ENCODE measurements around the gene BTBD16.

The BTBD16 gene

GRCh38 chr10:122248356-122249302 is 22.5 kb upstream of the BTBD16 start:
- no peak for DNase-seq

GRCh38 chr10:122249303-122249850 is 21.7 kb upstream of the BTBD16 start:
- no peak for DNase-seq

DNA sequence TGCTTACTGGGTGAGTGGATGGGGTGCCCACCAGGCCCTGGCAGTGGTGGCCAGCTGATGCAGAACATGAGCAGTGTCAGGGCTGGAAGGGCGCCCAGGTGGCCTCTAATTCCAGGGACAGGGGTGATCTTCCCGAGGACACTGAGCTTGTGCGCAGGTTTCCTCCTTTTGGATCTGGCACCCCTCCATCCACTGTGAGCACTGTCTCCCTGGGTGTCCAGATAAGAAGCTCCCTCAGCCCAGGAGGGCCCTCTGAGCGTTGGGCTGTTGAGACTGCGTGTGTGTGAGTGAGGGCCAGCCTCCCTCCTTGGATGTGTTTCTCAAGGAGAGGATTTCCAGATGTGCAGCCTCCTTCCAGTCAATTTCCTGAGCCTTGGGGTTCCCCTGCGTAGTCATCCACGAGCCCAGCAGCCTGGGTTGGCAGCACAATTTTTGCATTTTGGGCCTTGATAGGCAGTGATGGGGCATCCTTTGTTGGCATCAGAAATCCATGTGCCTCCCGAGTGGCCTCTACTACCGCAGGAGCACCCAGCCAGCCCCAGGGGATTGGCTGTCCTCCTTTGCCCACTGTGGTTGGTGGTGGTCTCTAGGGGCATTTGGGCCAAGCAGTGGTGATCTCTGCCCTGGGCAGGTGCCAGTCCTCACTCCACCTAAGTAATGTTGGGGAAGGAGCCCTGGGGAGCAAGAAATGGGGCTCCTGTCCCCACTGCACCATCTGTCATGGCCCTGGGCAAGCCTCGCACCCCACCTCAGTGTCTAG is 20.9 kb upstream of the BTBD16 start:
- no peak for DNase-seq

DNA sequence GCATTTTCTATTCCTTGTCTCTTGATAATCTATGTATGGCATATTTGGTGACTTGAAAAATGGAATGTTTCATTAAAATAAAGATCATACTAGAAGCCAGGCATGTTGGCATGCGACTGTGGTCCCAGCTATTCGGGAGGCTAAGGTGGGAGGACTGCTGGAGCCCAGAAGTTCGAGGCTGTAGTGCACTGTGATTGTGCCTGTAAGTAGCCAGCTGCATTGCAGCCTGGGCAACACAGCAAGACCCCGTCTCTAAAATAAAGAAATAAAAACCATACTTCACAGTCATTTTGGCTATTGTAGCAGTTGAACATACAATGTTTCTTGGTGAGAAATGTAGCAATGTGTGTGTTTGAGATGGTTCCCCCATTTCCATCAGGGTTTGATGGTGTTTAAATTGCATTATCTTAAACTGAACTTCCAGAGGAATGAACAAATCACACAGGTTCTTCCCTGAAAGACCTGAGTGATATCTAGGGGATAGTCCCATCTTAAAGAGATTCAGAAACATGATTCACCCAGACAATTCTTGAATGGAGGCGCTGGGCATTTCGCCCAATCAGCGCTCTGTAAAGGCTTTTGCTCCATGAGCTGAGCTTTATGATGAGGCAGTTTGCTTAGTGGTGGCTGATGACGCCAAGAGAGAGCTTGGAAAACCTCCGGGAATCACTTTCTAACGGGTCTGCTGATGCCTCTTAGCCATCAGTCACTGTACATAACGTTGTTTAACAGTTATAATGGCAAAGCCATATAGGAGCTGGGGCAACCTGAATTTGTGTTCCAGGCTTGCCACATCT is 19.4 kb upstream of the BTBD16 start:
- DNase-seq: no peak

- no peak for DNase-seq
Observed at GRCh38 chr10:122252805-122253204, 18.3 kb upstream of the BTBD16 start.

DNA sequence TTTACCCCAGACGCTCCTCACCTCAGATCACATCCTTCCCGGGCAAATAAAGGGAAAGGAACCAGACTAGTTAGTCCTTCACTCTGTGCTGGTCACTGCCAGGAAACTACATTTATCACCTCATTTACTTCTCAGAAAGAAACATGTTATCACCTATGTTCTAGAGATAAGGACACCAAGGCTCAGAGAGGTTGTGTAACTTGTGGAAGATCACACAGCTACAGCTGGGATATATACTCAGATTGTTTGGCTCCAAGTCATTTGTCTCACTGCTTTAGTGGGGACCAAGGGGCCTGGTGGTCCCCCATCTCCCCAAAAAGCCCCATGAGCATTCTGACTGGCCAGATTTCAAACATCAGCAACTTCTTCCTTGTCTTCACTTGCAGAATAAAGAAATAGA is 17.5 kb upstream of the BTBD16 start:
- DNase-seq: no peak

DNA sequence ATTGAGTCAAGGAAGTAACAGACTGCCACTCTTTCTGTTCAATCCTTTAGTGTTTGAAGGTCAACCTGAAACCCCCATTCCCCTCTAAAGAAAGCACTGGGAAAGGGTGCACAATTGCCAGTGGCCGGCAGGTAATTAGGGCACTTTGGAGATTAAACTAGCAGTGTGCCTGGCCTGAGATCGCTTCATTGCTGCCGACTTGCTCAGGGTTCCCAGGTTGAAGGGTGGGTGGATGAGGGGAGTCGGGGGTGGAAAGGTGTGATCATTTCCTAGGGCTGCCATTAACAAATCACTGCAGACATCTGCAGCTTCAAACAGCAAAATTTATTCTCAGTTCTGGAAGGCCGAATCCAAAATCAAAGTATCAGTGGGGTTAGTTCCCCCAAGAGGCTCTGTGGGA is 16.3 kb upstream of the BTBD16 start:
- DNase-seq: no peak

DNA sequence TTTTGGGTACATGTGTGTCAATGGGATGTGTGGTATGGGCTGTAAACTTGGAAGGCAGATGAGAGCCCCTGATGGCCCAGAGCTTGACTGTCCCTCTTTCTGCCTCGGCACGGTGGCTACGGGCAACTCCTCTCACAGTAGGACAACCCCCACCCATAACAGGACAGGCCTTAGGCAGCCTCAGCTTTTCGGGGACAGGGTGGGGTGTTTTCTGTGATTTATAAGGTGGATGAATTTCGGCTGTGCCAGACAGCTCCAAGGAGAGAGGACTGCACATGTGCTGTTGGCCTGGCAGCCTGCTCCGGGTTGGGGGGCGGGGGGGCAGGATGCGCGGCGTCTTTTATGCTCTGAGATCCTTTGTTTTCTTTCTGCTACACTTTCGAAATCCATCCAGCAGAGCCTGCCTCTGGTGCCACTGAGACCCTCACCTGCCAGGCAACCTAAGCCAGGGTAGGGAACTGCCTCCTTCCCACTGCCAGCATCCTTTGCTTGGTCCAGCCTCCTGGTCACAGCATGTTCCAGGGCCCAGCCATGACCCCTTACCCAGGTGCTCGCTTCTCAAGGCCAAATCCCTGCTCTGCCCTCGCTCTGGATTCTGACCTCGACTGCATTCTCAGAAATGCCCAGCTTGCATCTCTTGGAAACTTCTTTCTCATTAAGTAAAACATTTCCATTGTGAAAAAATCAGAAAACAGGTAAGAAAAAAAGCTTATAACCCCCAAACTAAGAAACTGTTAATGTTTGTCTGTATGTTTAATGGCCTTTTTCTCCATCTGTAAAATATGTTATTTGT is 15.4 kb upstream of the BTBD16 start:
- no peak for DNase-seq

GRCh38 chr10:122257041-122257440 is 14.1 kb upstream of the BTBD16 start:
- DNase-seq: no peak

GRCh38 chr10:122258136-122259074 is 12.7 kb upstream of the BTBD16 start:
- DNase-seq: no peak

DNA sequence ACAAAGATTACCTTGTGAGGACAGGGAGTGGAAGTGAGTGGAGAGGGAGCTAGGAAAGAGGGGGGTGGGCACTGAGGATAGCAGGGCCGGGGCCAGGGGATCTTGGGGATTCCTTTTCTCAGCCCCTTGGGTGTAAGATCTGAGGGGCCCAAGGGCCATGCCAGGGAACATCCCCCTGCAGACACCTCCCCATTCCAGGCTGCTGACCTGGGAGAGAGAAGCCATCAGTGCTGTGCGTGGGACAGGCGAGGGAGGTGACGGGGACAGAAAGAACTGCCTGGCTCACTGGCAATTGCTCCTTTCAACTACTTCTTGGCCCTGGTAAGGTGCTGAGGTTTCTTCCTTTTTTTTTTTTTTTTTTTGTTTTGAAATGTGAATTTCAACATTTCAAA is 12.0 kb upstream of the BTBD16 start:
- no peak for DNase-seq

- DNase-seq: no peak
Observed at GRCh38 chr10:122261584-122261983, 9.5 kb upstream of the BTBD16 start.

DNA sequence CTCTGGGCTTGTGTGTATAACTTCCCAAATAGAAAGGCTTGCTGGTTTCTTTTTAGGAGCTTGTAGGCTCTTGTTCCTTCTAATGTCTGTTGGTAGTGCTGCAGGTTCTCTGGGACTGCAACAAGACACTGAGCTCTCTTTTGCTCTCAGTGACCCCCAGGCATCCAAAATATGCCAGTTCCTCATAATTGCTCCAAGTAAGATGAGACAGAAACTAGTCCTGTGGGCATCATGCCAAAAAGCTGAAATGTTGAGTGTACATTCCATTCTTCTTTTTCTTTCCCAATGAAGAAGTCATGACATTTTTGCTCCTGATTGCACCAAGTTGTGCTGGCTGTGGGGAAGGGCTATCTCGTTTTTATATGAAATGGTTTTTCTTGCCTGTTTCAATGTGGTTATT is 7.1 kb upstream of the BTBD16 start:
- no peak for DNase-seq

DNA sequence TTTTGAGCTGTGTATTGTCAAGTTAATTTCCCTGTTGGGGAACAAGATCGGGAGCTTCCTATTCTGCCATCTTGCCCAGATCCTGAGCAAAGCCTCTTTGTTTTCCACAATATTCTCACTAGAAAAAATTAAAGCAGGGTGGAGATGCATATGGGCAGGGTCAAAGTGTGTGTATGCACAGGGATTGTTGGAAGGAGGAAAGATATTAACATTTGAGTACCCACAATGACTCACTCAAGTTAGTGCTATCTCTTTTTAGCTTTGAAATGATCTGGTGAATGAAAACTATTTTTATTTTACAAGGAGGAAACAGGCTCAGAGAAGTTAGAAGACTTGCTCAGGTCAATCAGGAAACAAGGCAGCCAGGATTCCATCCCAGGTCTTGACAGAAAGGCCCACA is 6.7 kb upstream of the BTBD16 start:
- no peak for DNase-seq

- no peak for DNase-seq
Observed at GRCh38 chr10:122264931-122265330, 6.2 kb upstream of the BTBD16 start.

- no peak for DNase-seq
Observed at GRCh38 chr10:122265896-122266295, 5.2 kb upstream of the BTBD16 start.

DNA sequence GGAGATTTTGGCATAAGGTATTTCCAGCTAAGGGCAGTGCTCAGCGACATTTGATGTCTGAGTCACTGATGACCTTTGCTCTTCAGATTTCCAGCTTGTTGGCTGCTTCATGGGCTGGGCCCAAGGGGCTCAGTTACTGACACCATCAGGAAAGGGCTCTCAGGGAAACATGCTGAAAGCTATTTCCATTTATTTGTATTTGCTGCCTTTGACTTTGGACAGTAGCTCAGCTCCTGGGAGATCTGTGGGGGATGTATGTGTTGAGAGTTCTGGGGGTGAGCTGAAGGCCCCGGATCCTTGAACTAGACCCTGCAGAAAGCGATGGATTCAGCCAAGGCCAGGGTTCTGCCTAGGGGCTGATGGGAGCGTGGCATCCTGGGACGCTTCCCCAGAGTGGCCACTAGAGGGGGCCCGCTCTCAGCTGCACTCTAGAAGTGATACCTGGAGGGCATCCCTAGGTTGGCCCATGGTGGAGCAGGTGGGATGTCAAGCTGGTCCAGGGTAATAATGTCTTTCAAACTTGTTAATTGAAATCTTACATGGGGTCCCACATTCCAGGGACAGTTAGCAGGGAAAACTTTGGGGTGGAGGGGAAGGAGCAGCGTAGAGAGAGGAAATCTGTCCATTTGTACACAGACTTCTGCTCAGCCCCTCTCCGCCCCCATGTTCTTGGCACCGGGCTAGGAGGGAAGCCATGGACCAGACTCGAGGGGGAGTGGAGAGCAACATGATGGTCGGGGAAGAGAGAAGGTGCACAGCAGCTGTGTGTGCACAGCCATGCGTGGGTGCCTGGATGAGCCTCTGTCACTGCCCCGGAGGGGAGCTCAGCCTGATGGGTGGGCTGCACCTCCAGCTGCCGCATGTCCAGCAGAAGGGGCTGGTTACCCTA is 3.0 kb upstream of the BTBD16 start:
- no peak for DNase-seq

- no peak for DNase-seq
Observed at GRCh38 chr10:122269059-122269687, 1.9 kb upstream of the BTBD16 start.

DNA sequence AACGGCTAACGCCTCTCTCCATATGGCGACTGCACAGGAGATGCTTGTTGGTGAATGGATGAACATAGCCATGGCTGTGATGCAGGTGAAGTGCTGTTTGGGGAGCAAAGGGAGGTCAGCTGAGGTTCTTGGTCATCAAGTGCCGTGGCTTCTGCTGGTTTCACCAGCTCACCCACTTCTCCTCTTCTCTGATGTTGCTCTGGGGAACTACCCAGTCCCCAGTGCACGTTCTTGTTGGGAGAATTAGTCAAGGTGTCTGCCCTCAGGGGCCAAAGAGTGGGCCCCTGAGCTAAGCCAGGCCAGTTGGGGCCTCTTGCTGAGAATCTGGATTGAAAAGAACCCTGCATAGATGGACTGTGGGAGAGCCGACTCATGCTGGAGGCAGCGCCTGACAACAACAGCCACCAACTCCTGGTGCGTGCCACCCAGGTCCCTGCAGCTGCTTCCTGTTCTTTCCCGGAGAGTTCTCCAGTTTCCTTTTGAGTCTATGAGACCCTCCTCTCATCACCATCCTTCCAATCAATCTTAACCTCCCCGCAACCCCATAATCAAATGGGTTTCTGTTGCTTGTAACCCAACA is 3.0 kb downstream of the BTBD16 start:
- no peak for DNase-seq

Data from activated gamma-delta T cell (primary cell).